HG02870 (cell line): Measurements from ENCODE around the gene OR1L1.

ENCODE experiments used
- ATAC-seq: cut with Tn5 transposase; IDR thresholded peaks from one replicate; pipeline ENCODE4 v1.9.1; 2021; ENCODE audit warnings: mild to moderate bottlenecking, moderate library complexity; ENCODE audit not compliant: unreplicated experiment

The OR1L1 gene

GRCh38 chr9:122661416-122661815 lies at the start of gene OR1L1:
TSS of gene OR1L1 (plus strand) at chr9:122661716. CDS start at chr9:122661716, 0 bp downstream.
- no peak for ATAC-seq

GRCh38 chr9:122614362-122614761 lies 47.2 kb upstream of the OR1L1 start, which contains the start of gene OR1Q1:
TSS of gene OR1Q1 (plus strand) at chr9:122614738. CDS start at chr9:122614738, 0 bp downstream.
- no peak for ATAC-seq

GRCh38 chr9:122619996-122620395 lies 41.5 kb upstream of the OR1L1 start:
- no peak for ATAC-seq

- ATAC-seq = no peak
Measured at GRCh38 chr9:122642226-122642625, 19.3 kb upstream of the OR1L1 start.

GRCh38 chr9:122656378-122656777 lies 5.1 kb upstream of the OR1L1 start:
- ATAC-seq = no peak

GRCh38 chr9:122657527-122657926 lies 4.0 kb upstream of the OR1L1 start, which contains the start of gene OR1B1:
TSS of gene OR1B1 (minus strand) at chr9:122657627.
- ATAC-seq = no peak

GRCh38 chr9:122672481-122672880 lies 11.0 kb downstream of the OR1L1 start:
- ATAC-seq = no peak

GRCh38 chr9:122684851-122685250 lies 23.3 kb downstream of the OR1L1 start:
- ATAC-seq = no peak

GRCh38 chr9:122695696-122696095 lies 34.2 kb downstream of the OR1L1 start:
- ATAC-seq = no peak
